ENCODE results near the gene FLT3LG.
"Not testable (repeated sequence)": the region's sequence is repeated elsewhere in the genome, so short reads cannot be mapped to it uniquely, and the experiment has no call there.

FLT3LG gene

DNA sequence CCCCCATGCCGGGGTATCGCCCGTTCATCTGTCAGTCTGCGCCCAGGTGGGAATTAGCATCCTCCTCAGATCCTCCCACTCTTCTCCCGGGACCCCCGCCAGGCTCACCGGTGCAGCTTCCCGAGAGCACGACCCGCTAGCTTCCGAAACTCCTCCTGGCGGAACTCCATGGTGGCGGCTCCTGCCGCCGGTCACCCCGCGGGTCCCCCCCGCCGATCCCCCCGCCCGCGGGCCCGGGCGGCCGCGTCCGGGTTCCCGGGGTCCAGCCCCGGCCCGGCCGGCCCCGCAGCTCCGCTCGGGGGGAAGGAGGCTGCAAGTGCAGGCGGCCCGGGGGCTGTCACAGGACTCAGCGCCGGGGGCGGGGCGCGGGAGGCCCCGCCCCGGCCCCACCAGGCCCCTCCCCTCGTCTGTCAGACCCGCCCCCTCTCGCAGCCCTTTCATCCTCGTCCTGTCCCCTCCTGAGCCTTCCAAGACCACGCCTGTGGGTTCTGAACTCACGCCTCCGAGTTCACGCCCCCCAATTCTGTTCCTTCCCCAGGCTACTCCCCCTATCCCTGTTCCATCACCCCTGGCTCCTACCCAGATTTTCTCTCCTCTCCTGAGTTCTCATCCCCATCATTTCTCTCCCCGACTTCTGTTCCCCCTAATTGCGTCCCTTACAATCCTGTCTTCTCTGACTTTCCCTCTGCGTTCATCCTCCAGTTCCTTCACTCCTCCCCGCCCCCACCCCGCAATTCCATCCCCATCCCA is 32.6 kb upstream of the FLT3LG start, which contains the start of gene SLC17A7:
Gene SLC17A7, minus strand, starts transcription at position 318 of the 750 bp plus-strand sequence. Its CDS starts 148 bp downstream, at position 170.
- peak; percentile 47 for DNase-seq

DNA sequence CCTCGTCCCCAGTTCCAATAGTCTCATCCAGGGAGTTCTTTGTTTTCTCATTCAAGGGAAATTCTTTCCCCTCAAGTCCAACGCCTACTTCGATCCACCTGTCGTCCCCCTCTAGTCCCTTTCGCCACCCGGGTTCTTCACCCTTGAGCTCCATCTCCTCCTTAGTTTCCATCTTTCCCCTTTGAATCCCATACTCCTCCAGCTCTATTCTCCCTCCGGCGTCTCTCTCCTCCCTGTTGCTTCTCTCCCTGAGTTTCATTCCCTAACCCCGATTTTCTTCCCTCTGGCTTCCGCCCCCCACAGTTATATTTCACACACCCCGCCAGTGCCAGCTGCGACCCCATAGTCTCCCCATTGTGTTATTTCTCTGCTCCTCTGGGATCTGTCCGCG is 32.1 kb upstream of the FLT3LG start:
- no peak for DNase-seq

DNA sequence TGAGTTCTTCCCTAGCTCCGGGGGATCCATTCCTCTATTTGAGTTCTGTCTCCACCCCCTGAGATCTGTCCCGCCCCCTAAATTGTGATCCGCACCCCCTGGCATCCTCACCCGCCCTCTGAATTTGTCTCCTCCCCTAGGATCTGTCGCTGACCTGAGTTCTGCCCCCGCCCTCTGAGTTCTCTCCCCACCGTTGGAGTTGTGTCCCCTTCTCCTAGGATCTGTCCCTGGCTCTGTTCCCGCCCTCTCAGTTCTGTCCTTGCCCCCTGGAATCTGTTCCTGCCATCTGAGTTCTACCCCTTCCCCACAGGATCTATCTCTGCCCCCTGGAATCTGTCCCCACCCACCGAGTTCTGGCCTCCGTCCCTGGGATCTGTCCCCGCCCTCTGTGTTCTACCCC is 31.7 kb upstream of the FLT3LG start:
- DNase-seq: no peak

DNA sequence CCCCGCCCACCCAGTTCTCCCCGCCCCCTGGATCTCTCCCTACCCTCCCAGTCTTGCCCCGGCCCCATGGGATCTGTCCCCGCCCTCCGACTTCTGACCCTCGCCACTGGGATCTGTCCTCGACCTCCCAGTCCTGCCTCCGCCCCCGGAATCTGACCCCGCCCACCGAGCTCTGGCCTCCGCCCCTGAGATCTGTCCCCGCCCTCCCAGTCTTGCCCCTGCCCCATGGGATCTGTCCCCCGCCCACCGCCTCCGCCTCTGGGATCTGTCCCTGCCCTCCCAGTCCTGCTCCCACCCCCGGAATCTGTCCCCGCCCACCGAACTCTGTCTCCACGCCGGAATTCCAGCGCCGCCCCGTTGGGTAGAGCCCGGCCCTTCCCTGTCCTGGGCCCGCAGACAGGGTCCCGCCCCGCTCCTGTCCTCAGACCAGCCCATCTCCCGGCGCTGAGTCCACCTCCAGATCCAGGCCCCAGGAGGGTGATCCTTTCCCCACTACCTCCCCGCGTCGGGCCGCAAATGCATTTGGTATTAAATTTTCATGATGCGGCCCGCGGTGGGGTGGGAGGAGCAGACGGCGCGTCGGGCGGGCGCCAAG is 31.1 kb upstream of the FLT3LG start:
- peak; percentile 46 for DNase-seq

DNA sequence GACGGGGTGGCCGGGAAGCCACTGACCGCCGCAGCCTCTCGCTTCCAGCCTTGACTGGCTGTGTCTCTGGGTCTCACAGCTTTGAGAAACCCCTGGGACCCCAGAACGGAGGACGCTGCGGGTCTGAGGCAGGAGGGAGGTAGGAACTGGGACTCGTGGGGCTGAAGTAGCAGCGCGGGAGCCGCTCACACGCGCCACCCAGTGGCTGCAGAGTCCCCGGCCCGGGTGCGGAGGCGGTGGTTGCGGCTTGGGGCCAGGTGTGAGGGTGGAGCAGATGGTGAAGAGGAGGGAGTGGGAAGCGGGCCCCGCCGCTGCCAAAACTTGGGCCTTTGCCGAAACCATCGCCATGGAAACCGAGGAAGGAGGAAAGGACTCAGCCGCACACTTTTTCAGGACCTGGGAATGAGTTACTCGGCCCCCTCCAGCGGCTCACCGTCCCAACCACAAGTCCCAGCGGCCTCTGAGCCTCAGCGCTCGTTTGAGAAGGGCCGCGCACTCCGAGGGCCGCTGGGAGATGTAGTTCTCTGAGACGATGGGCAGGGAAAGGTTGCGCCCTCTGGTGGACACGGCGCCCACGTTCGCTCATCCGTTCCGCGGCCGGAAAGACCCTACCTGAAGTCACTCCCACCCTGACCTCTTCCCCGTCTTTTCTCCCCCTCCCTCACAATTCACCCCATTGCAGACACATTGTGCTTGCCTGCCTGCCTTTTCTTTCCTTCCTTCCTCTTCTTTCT is 30.5 kb upstream of the FLT3LG start:
- DNase-seq: peak; percentile 92

DNA sequence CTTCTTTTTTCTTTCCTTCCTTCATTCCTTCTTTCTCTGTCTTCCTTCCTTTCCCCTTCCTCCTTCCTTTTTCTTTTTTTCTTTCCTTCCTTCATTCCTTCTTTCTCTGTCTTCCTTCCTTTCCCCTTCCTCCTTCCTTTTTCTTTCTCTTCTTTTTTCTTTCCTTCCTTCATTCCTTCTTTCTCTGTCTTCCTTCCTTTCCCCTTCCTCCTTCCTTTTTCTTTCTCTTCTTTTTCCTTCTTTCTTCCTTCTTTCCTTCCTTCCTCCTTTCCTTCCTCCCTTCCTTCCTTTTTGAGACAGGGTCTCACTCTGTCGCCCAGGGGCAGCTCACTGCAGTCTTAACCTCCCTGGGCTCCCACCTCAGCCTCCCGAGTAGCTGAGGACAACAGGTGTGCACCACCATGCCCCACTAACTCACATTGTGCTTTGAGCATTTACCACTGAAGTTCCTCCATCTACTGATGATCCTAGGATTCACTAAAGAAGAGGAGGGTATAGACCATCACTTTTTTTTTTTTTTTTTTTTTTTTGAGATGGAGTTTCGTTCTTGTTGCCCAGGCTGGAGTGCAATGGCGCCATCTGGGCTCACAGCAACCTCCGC is 29.8 kb upstream of the FLT3LG start:
- not testable (repeated sequence) for DNase-seq

DNA sequence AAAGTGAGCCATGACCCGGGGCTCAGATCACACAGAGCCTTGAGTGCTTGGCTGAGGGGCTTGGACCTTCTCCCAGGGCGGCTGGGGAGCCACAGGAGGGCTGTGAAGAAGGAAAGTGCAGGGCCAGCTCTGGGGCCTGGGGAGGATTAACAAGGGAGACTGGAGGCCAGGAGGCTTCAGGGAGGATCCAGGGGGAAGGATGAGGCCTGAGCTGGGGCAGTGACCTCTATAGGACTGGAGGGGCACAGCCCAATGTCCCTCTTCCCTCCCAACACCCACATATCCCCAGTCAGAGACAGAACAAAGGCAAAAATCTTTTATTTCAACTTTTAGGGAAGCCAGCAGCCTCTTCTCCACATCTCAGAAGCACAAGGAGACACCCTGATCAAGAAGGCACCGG is 28.0 kb upstream of the FLT3LG start:
- no peak for DNase-seq

DNA sequence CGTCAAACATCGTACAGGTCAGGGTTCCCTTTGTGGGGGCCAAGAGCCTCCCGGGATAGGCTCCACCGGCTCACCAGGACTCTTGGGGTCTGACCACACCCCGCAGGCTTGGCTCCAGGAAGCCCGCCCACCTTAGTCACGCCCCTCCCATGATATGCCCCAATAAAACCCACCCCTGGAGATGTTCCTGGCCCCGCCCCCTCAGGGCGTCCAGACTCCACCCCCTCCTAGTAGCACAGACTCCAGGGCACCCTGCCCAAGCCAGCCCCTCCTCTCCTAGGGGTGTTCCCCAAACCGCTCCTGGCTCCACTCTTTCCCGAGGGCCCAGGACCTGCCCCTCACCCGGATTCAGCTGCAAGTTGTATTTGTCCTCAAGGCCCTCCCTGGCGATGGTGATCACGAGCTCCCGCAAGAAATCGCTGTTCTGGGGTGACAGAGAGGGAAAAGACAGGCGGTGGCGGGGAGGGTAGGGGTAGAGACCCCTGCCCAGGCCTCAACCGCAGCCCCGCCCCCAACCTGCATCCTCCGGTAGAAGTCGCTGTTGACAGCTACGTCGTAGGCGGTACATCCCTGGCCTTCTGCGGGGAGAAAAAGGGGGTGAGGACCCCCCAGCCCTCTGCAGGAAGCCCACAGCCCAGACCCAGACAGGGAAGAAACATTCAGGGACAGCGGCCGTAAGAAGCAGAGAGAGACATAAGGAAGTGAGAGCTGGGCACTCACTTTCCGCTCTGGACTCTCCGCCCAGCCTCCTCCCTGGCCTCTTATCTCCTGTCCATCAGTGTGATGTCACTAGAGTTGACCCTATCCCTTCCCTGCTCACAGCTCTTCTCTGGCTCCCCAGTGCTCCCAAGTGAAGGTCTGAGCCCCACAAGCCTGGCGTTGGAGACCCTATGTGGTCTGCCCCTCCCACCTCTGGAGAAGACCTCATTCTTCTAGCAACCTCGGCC is 26.3 kb upstream of the FLT3LG start:
- DNase-seq: no peak

DNA sequence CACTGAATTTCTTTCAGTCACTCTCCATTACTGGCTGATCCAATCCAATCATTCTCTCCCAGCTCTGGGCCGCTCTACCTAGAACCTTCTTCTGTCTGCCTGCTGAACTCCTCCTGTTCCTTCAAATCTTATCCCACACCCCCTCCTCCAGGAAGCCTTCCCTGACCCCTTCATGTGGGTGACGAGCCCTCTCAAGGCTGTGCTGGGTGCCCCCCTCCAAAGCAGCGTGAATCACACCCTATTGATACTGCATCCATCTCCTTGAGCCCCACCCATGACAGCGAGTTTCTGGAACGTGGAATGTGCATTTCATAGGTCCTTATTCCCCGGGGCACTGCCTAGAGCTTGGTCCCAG is 25.6 kb upstream of the FLT3LG start:
- no peak for DNase-seq

DNA sequence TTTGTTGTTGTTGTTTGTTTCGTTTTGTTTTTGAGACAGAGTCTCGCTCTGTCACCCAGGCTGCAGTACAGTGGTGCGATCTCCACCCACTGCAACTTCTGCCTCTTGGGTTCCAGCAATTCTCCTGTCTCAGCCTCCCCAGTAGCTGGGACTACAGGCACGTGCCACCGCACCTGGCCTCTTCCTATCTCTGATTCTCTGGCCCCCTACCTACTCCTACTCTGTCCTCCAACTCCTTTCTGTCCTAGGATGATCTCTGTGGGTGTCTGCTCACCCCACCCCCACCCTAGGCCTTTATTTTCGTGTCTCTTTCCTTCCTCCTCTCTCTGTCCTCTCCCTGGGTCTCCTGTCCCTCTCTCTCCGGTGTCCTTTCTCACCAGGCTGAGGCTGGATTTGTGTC is 23.6 kb upstream of the FLT3LG start:
- DNase-seq: no peak

DNA sequence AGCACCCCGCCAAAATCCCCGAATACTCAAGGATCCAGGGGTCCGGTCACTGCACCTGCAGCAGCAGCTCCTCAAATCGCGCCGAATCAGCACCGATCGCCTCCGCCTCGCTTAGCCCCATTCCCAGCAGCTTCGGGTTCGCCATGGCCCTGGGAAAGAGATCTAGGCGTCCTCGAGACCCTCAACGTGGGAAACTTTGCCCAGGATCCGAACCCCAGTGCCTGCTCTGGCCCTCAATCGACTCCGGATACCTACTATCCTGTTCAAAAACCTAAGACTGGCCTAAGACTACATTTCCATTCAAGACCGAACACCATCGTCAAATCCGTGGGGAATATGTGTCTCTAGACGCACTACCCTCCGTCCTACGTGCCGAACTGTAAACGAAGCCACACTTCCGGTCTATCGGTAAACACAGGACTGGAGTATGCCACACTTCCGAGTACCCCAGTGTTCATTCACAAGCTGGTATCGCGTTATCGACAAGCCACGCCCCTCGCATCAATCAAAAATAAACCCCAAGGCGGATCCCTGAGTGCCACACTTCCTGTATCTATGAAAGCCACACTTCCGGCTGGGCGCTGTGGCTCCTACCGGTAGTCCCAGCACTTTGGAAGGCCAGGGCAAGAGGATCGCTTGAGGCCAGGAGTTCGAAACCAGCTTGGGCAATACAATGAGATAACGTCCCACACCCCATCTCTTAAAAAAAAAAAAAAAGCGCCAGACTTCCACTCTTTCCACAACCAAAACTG is 22.4 kb upstream of the FLT3LG start, which contains the start of gene PIH1D1:
Gene PIH1D1, minus strand, starts transcription at position 385 of the 752 bp plus-strand sequence. Its CDS starts 240 bp downstream, at position 145.
- peak; percentile 98 for DNase-seq

DNA sequence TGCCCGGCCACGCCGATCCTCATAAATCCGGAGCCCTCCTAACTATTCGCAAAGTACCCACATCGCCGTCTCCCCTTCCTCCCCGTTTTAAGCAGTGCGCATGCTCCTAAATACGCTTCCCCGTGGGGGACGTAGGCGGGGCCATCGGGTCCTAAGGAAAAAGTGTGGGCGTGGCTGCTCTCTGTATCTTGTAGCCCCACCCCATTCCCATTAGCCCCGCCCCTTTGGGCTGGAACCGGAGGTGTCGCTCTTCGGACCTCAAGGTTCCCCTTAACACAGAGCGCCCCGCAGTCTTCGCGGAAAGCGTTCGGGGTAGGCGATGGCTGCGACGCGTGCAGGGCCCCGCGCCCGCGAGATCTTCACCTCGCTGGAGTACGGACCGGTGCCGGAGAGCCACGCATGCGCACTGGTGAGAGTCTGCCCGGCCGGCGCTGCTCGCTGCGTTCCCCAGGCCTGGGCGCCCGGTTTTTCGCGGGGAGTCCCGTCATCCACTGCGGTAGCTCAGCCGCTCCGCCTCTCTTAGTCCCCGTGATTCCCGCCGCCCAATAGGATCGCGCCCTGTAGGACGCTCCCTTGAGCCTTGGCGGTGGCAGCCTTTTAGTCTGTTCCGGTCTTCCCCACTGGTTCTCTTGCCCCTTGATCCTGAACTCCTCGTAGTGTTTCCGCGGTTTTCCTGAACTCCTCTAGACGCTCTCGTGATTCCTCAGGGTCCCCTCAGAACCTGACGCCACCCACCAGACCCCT is 20.8 kb upstream of the FLT3LG start, which contains the start of gene ALDH16A1:
Gene ALDH16A1, plus strand, starts transcription at position 213 of the 744 bp plus-strand sequence. Its CDS starts 107 bp downstream, at position 320.
- DNase-seq: peak; percentile 98

DNA sequence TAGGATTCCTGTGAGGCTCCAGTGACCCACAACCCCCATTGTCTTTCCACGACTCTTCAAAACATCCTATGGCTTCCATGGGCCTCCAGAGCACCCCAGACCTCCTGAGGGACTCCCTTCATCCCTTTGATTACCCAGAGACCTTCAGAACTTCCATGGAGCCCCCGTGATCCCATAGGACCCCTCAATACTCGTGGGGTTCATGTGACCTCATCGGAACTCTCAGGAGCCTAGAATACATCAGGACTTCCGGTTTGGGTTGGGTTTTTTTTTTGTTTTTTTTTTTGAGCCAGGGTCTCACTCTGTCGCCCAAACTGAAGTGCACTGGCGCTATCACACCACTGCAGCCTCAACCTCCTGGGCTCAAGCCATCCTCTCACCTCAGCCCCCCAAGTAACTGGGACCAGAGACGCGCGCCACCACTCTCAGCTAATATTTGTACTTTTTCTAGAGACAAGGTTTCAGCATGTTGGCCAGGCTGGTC is 20.2 kb upstream of the FLT3LG start:
- peak; percentile 48 for DNase-seq

DNA sequence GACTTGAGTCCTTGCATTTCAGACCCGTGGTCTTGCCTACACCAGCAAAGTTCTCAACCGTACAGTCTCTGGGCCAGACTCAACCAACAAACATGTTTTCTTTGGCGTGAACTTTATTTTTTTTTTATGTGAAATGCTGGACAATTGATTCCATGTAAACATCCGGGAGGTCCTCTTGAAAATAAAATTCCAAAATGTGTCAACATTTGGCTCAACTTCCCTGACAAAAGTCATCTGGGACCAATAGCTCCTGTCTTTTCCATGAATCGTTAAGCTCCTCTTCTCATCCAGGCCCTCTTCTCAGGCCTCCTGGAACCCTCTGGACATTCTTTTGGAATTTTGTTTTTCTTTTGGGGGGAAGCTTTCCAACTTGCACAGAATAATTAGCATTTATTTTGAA is 18.2 kb upstream of the FLT3LG start:
- no peak for DNase-seq

DNA sequence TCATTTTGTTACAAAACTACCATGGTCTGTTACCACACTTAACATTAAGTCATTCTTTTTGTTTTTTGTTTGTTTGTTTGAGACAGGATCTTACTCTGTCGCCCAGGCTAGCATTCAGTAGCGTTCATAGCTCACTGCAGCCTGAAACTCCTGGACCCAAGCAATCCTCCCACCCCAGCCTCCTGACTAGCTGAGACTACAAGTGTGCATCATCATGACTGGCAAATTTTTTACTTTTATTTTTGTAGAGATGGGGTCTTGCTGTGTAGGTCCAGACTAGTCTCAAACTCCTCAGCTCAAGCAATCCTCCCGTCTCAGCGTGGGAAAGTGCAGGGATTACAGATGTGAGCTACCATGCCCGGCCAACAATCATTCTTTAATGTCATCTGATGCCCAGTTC is 17.7 kb upstream of the FLT3LG start:
- DNase-seq: no peak

DNA sequence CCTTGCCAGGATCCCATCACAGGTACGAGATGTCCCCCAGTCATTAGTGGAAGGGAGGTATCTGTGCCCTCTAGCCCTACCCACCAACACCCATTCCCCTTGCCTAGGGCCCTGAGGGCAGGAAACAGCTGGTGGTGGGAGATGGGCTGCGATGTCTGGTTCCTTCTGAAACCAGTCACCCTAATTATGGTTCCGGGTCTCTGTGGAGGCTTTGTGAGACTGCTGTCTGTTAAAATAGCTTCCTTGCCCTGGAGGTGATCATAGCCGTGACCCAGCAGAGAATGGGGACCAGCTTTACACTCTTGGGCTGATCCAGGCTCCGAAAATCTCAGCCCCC is 15.5 kb upstream of the FLT3LG start:
- DNase-seq: no peak

DNA sequence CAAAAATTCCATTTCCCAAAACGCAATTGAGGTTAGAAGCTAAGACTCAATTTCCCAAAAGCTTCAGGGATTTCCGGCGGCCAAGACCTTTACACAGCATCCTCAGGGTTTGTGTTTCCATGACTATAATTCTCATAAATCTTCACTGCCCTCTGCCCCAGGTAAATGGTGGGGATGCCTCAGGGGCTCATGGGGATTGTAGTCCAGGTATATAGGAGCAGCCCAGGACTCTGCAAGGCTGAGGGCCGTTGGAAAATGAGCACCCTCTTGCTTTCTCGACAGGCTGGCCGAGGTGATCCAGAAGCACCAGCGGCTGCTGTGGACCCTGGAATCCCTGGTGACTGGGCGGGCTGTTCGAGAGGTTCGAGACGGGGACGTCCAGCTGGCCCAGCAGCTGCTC is 14.6 kb upstream of the FLT3LG start:
- DNase-seq: no peak

DNA sequence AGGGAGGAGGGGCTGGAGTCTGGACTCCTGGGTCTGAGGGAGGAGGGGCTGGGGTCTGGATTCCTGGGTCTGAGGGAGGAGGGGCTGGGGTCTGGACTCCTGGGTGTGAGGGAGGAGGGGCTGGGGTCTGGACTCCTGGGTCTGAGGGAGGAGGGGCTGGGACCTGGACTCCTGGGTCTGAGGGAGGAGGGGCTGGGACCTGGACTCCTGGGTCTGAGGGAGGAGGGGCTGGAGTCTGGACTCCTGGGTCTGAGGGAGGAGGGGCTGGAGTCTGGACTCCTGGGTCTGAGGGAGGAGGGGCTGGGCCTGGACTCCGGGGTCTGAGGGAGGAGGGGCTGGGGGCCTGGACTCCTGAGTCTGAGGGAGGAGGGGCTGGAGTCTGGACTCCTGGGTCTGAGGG is 12.9 kb upstream of the FLT3LG start:
- not testable (repeated sequence) for DNase-seq

DNA sequence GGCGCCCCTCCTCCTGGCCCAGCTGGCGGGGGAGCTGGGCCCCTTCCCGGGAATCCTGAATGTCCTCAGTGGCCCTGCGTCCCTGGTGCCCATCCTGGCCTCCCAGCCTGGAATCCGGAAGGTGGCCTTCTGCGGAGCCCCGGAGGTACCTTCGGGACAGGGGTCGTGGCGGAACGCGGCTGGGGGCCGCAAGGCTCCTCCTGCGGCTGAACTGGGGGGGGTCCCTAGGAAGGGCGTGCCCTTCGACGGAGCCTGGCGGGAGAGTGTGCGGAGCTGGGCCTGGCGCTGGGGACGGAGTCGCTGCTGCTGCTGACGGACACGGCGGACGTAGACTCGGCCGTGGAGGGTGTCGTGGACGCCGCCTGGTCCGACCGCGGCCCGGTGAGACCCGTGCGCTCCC is 12.4 kb upstream of the FLT3LG start:
- DNase-seq: no peak

DNA sequence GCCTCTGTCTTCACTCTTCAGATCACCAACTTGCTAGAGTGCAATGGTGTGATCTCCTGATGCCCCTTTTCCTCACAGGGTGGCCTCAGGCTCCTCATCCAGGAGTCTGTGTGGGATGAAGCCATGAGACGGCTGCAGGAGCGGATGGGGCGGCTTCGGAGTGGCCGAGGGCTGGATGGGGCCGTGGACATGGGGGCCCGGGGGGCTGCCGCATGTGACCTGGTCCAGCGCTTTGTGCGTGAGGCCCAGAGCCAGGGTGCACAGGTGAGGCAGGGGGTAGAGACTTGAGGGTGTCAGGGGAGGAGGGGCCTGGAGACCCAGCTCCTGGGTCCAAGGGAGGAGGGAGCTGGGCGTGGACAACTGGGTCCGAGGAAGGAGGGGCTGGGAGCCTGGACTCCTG is 11.5 kb upstream of the FLT3LG start:
- no peak for DNase-seq
